ENCODE results near the gene DYNC1I1. TPM values are rescaled to one million over a fixed set of nuclear protein-coding genes. Genes with fewer than 3 reads are reported as not detected.

DYNC1I1 gene
- total RNA-seq, 2 donors from 2014 or later = not detected

GRCh38 chr7:96127746-96128145 is 355.4 kb downstream of the DYNC1I1 start:
- ATAC-seq (no peak), DNase-seq (ENCODE audit: low spot score) (no peak)
- Mint-ChIP-seq H3K9me3 (no peaks in the 10 kb centered on the region), H3K4me3 (no peak overlapping the region), H3K36me3 (no peaks in the 10 kb centered on the region), H3K4me1 (ENCODE audit: low read depth in 2 of 2) (peaks cover 0 to 5% of the 10 kb centered on the region in 2 donors), H3K27ac (no peak overlapping the region), H3K27me3 (no peaks in the 10 kb centered on the region)

GRCh38 chr7:96131525-96131924 is 359.2 kb downstream of the DYNC1I1 start:
- Mint-ChIP-seq H3K9me3 (no peaks in the 10 kb centered on the region), H3K27me3 (no peaks in the 10 kb centered on the region), H3K27ac (no peak overlapping the region), H3K36me3 (peaks cover 6% of the 10 kb centered on the region), H3K4me3 (no peak overlapping the region), H3K4me1 (ENCODE audit: low read depth in 2 of 2) (no peaks in the 10 kb centered on the region)
- no peak for ATAC-seq
- DNase-seq (ENCODE audit: low spot score) = no peak

GRCh38 chr7:96135241-96135640 is 362.9 kb downstream of the DYNC1I1 start:
- Mint-ChIP-seq H3K36me3 (peaks cover 6% of the 10 kb centered on the region), H3K27ac (no peak overlapping the region), H3K4me1 (ENCODE audit: low read depth in 2 of 2) (no peaks in the 10 kb centered on the region), H3K9me3 (no peaks in the 10 kb centered on the region), H3K27me3 (no peaks in the 10 kb centered on the region), H3K4me3 (no peak overlapping the region)
- DNase-seq (ENCODE audit: low spot score) (no peak), ATAC-seq (no peak)

GRCh38 chr7:96136600-96137239 is 364.4 kb downstream of the DYNC1I1 start:
- H3K4me1 Mint-ChIP-seq (ENCODE audit: low read depth in 2 of 2) = no peaks in the 10 kb centered on the region
- H3K27me3 Mint-ChIP-seq = no peaks in the 10 kb centered on the region
- DNase-seq (ENCODE audit: low spot score) (no peak), ATAC-seq (no peak)
- H3K4me3 Mint-ChIP-seq = no peak overlapping the region
- H3K27ac Mint-ChIP-seq = no peak overlapping the region
- no peaks in the 10 kb centered on the region for H3K9me3 Mint-ChIP-seq
- H3K36me3 Mint-ChIP-seq = peaks cover 14% of the 10 kb centered on the region

GRCh38 chr7:96143495-96144259 is 371.3 kb downstream of the DYNC1I1 start:
- Mint-ChIP-seq H3K4me1 (ENCODE audit: low read depth in 2 of 2) (no peaks in the 10 kb centered on the region), H3K36me3 (peaks cover 17% of the 10 kb centered on the region), H3K4me3 (no peak overlapping the region), H3K9me3 (no peaks in the 10 kb centered on the region), H3K27ac (no peak overlapping the region), H3K27me3 (no peaks in the 10 kb centered on the region)
- no peak for ATAC-seq
- DNase-seq (ENCODE audit: low spot score) = no peak

- H3K27ac Mint-ChIP-seq = no peak overlapping the region
- H3K36me3 Mint-ChIP-seq = peaks cover 17% of the 10 kb centered on the region
- no peaks in the 10 kb centered on the region for H3K4me1 Mint-ChIP-seq (ENCODE audit: low read depth in 2 of 2)
- H3K27me3 Mint-ChIP-seq = no peaks in the 10 kb centered on the region
- H3K9me3 Mint-ChIP-seq = no peaks in the 10 kb centered on the region
- H3K4me3 Mint-ChIP-seq = no peak overlapping the region
- no peak for DNase-seq (ENCODE audit: low spot score)
- ATAC-seq = no peak
These were observed 371.8 kb downstream of the DYNC1I1 start for GRCh38 chr7:96144260-96144526.

Other genes starting within 250 kb of the DYNC1I1 start
- under 1 TPM in 1 of 2 donors, not detected in 1; 0.33 TPM for gene PDK4, start 176.0 kb upstream of the DYNC1I1 start, total RNA-seq